ENCODE measurements around the gene IL1RAPL2. TPM values are rescaled to one million over a fixed set of nuclear protein-coding genes. Genes with fewer than 3 reads are reported as not detected.

The IL1RAPL2 gene
- total RNA-seq, 1 experiment from 2014 or later = not detected

GRCh38 chrX:105126201-105126600 lies 560.2 kb downstream of the IL1RAPL2 start:
- ATAC-seq (no peak), DNase-seq (ENCODE audit: low read depth, low spot score) (no peak)
- ChIA-PET CTCF (no interaction called here), POLR2A (no interaction called here)
- no TSS peak for BruUV-seq (replicated peaks)
- intact Hi-C loops (cut with micrococcal nuclease; ENCODE audit: unreplicated experiment) = no loop called here
- Histone ChIP-seq H3K27me3 (ENCODE audit: control insufficient read depth, insufficient read depth, low read length) (no peaks in the 10 kb centered on the region), H3K4me1 (ENCODE audit: control insufficient read depth, insufficient read depth, low read length) (no peaks in the 10 kb centered on the region), H3K4me3 (ENCODE audit: low read depth in 2 of 2, low read length in 2 of 2) (no peak overlapping the region), H3K36me3 (ENCODE audit: control insufficient read depth, insufficient read depth, low read length) (no peaks in the 10 kb centered on the region), H3K9me3 (ENCODE audit: control insufficient read depth, insufficient read depth, low read depth, low read length) (no peaks in the 10 kb centered on the region), H3K27ac (ENCODE audit: low read length) (no peak overlapping the region)
- in situ Hi-C loops (cut with HindIII; ENCODE audit: low pct_unique_long_range_greater_than_20kb, low sequenced_read_pairs) = no loop called here
- TF ChIP-seq, protein P1, sequence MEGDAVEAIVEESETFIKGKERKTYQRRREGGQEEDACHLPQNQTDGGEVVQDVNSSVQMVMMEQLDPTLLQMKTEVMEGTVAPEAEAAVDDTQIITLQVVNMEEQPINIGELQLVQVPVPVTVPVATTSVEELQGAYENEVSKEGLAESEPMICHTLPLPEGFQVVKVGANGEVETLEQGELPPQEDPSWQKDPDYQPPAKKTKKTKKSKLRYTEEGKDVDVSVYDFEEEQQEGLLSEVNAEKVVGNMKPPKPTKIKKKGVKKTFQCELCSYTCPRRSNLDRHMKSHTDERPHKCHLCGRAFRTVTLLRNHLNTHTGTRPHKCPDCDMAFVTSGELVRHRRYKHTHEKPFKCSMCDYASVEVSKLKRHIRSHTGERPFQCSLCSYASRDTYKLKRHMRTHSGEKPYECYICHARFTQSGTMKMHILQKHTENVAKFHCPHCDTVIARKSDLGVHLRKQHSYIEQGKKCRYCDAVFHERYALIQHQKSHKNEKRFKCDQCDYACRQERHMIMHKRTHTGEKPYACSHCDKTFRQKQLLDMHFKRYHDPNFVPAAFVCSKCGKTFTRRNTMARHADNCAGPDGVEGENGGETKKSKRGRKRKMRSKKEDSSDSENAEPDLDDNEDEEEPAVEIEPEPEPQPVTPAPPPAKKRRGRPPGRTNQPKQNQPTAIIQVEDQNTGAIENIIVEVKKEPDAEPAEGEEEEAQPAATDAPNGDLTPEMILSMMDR (IDR thresholded peaks at IDR 0.05) = no peak
- no peak for TF ChIP-seq POLR2AphosphoS5 (IDR thresholded peaks at IDR 0.05; ENCODE audit: low read depth, low read length)
- no peak for TF ChIP-seq SIN3A (IDR thresholded peaks at IDR 0.05; ENCODE audit: borderline replicate concordance, insufficient read depth, low read depth, low read length)

GRCh38 chrX:105134273-105134672 lies 568.3 kb downstream of the IL1RAPL2 start:
- BruUV-seq (replicated peaks) = no TSS peak
- in situ Hi-C loops (cut with HindIII; ENCODE audit: low pct_unique_long_range_greater_than_20kb, low sequenced_read_pairs) = no loop called here
- no peaks in the 10 kb centered on the region for H3K36me3 ChIP-seq (ENCODE audit: control insufficient read depth, insufficient read depth, low read length)
- no peak overlapping the region for H3K27ac ChIP-seq (ENCODE audit: low read length)
- ChIA-PET CTCF (no interaction called here), POLR2A (no interaction called here)
- H3K27me3 ChIP-seq (ENCODE audit: control insufficient read depth, insufficient read depth, low read length) = no peaks in the 10 kb centered on the region
- no peak overlapping the region for H3K4me3 ChIP-seq (ENCODE audit: low read depth in 2 of 2, low read length in 2 of 2)
- DNase-seq (ENCODE audit: low read depth, low spot score) = no peak
- no peaks in the 10 kb centered on the region for H3K9me3 ChIP-seq (ENCODE audit: control insufficient read depth, insufficient read depth, low read depth, low read length)
- no peak for ATAC-seq
- intact Hi-C loops (cut with micrococcal nuclease; ENCODE audit: unreplicated experiment) = no loop called here
- H3K4me1 ChIP-seq (ENCODE audit: control insufficient read depth, insufficient read depth, low read length) = no peaks in the 10 kb centered on the region
- TF ChIP-seq, protein P1 (IDR thresholded peaks at IDR 0.05) = no peak
- TF ChIP-seq, protein P2, sequence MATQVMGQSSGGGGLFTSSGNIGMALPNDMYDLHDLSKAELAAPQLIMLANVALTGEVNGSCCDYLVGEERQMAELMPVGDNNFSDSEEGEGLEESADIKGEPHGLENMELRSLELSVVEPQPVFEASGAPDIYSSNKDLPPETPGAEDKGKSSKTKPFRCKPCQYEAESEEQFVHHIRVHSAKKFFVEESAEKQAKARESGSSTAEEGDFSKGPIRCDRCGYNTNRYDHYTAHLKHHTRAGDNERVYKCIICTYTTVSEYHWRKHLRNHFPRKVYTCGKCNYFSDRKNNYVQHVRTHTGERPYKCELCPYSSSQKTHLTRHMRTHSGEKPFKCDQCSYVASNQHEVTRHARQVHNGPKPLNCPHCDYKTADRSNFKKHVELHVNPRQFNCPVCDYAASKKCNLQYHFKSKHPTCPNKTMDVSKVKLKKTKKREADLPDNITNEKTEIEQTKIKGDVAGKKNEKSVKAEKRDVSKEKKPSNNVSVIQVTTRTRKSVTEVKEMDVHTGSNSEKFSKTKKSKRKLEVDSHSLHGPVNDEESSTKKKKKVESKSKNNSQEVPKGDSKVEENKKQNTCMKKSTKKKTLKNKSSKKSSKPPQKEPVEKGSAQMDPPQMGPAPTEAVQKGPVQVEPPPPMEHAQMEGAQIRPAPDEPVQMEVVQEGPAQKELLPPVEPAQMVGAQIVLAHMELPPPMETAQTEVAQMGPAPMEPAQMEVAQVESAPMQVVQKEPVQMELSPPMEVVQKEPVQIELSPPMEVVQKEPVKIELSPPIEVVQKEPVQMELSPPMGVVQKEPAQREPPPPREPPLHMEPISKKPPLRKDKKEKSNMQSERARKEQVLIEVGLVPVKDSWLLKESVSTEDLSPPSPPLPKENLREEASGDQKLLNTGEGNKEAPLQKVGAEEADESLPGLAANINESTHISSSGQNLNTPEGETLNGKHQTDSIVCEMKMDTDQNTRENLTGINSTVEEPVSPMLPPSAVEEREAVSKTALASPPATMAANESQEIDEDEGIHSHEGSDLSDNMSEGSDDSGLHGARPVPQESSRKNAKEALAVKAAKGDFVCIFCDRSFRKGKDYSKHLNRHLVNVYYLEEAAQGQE (IDR thresholded peaks at IDR 0.05; ENCODE audit: insufficient read depth in 1 of 2, low read depth in 2 of 2, low read length in 1 of 2) = no peak
- no peak for TF ChIP-seq TCF7L2 (IDR thresholded peaks at IDR 0.05; ENCODE audit: low read depth, low read length)
- no peak for TF ChIP-seq SIN3A (IDR thresholded peaks at IDR 0.05; ENCODE audit: borderline replicate concordance, insufficient read depth, low read depth, low read length)
- no peak for TF ChIP-seq POLR2AphosphoS5 (IDR thresholded peaks at IDR 0.05; ENCODE audit: low read depth, low read length)
